ENCODE measurements around the gene GAPDHS.

The GAPDHS gene

GRCh38 chr19:35511337-35511736 lies 21.9 kb upstream of the GAPDHS start:
- DNase-seq, result no peak

- no peak for DNase-seq
Measured at GRCh38 chr19:35512831-35513627, 20.2 kb upstream of the GAPDHS start.

GRCh38 chr19:35513628-35514281 lies 19.5 kb upstream of the GAPDHS start, which contains the start of gene DMKN:
DMKN (minus strand) TSS chr19:35513649; CDS start chr19:35513475, 174 bp downstream.
- no peak for DNase-seq

GRCh38 chr19:35514282-35514809 lies 18.9 kb upstream of the GAPDHS start:
- DNase-seq, result no peak

- DNase-seq, result no peak
Measured at GRCh38 chr19:35516310-35516709, 16.9 kb upstream of the GAPDHS start.

- no peak for DNase-seq
Measured at GRCh38 chr19:35517342-35517741, 15.9 kb upstream of the GAPDHS start.

GRCh38 chr19:35518313-35518712 lies 14.9 kb upstream of the GAPDHS start:
- no peak for DNase-seq

- DNase-seq, result no peak
Measured at GRCh38 chr19:35519291-35519690, 14.0 kb upstream of the GAPDHS start.

- DNase-seq, result no peak
Measured at GRCh38 chr19:35521124-35521743, 12.0 kb upstream of the GAPDHS start.

- DNase-seq, result no peak
Measured at GRCh38 chr19:35522745-35523327, 10.4 kb upstream of the GAPDHS start.

- DNase-seq, result no peak
Measured at GRCh38 chr19:35524181-35524837, 8.9 kb upstream of the GAPDHS start.

- no peak for DNase-seq
Measured at GRCh38 chr19:35525873-35526272, 7.4 kb upstream of the GAPDHS start.

- DNase-seq, result no peak
Measured at GRCh38 chr19:35528218-35529038, 4.8 kb upstream of the GAPDHS start, which contains the start of gene SBSN. SBSN (minus strand) TSS chr19:35528311; CDS start chr19:35528281, 30 bp downstream.

- no peak for DNase-seq
Measured at GRCh38 chr19:35529241-35530218, 3.7 kb upstream of the GAPDHS start.

- DNase-seq, result no peak
Measured at GRCh38 chr19:35531291-35531690, 2.0 kb upstream of the GAPDHS start.

- DNase-seq, result no peak
Measured at GRCh38 chr19:35533822-35534392, 651 bp downstream of the GAPDHS start.

GRCh38 chr19:35534803-35535480 lies 1.7 kb downstream of the GAPDHS start:
- no peak for DNase-seq

GRCh38 chr19:35539314-35539713 lies 6.1 kb downstream of the GAPDHS start:
- no peak for DNase-seq

- no peak for DNase-seq
Measured at GRCh38 chr19:35539850-35540249, 6.6 kb downstream of the GAPDHS start.

All from SHP77 (cell line).